IMR-90 (cell line): ENCODE measurements around the gene ACP2.

Source experiments
- CHD1 ChIP-seq: IDR thresholded peaks from 2 replicates; pipeline ENCODE4 v1.6.1; 2012; ENCODE audit warnings: low read depth, low read length, improper control_type of control experiment
- CTCF ChIP-seq: conservative IDR thresholded peaks from 2 replicates; pipeline ENCODE4 v1.5.1; 2012; ENCODE audit warnings: mild to moderate bottlenecking, low read depth, low read length, improper control_type of control experiment
- ELK1 ChIP-seq: fragments of 150-350 bp; IDR thresholded peaks from 2 replicates; pipeline ENCODE4 v1.6.1; 2016; ENCODE audit warnings: low read depth, mild to moderate bottlenecking, low read length, moderate library complexity, borderline replicate concordance
- FOS ChIP-seq: fragments of 150-350 bp; IDR thresholded peaks from 2 replicates; pipeline ENCODE4 v1.6.1; 2016; ENCODE audit warnings: low read depth, low read length

GRCh38 chr11:47280099-47280498, 31.5 kb upstream of the ACP2 start:
- no peak for TF ChIP-seq CTCF
- no peak for TF ChIP-seq CHD1
- TF ChIP-seq ELK1, result no peak
- TF ChIP-seq FOS, result no peak
